Mammary epithelial cell (primary cell): ENCODE measurements around the gene OR5V1.

ENCODE experiments used
- EZH2 ChIP-seq: IDR thresholded peaks from 2 replicates; pipeline ENCODE4 v1.6.1; 2012; ENCODE audit warnings: low read length, inconsistent platforms, borderline replicate concordance
- TF ChIP-seq, protein P1 (sequence below), 2 donors: IDR thresholded peaks in 1 of 2; conservative IDR thresholded peaks in 1 of 2; 2 replicates each; pipeline ENCODE4 v1.5.1; 2011 to 2012; ENCODE audit warnings: inconsistent platforms in 2 of 2, low read length in 2 of 2, mild to moderate bottlenecking in 2 of 2, control low read depth in 1 of 2, low read depth in 1 of 2; ENCODE audit not compliant: insufficient read depth in 1 of 2; ENCODE audit errors: extremely low read depth in 1 of 2

DNA sequence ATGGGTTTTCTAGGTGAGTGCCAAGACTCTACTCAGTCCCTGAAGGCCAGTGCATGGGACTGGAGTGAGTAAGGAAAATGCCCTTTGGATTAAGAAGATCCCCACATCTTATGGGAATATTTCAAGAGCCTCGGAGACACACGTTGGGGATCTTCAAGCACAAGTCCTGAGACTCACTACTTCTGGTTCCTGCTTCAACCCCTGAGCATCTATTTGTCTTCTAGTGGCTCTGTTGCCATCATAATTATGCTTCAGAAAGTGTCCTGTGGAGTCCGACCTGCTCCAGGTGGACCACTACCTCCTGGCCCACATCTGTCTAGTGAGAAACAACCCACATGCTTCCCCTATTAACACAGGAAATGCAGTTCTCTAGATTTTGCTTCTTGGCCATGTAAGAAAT, at the start of gene OR5V1:
- TF ChIP-seq, protein P1, sequence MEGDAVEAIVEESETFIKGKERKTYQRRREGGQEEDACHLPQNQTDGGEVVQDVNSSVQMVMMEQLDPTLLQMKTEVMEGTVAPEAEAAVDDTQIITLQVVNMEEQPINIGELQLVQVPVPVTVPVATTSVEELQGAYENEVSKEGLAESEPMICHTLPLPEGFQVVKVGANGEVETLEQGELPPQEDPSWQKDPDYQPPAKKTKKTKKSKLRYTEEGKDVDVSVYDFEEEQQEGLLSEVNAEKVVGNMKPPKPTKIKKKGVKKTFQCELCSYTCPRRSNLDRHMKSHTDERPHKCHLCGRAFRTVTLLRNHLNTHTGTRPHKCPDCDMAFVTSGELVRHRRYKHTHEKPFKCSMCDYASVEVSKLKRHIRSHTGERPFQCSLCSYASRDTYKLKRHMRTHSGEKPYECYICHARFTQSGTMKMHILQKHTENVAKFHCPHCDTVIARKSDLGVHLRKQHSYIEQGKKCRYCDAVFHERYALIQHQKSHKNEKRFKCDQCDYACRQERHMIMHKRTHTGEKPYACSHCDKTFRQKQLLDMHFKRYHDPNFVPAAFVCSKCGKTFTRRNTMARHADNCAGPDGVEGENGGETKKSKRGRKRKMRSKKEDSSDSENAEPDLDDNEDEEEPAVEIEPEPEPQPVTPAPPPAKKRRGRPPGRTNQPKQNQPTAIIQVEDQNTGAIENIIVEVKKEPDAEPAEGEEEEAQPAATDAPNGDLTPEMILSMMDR (conservative IDR thresholded peaks at IDR 0.05 in 1 of 2, IDR thresholded peaks at IDR 0.05 in 1 of 2; ENCODE audit: extremely low read depth in 1 of 2, insufficient read depth in 1 of 2, low read depth in 1 of 2, low read length in 2 of 2): no peak
- TF ChIP-seq EZH2: no peak
